GM23248 (cell line): ENCODE results near the gene CDH11.

Source experiments
- EZH2 ChIP-seq: fragments of 200-600 bp; sonication (generic); IDR thresholded peaks from 2 replicates; pipeline ENCODE4 v1.6.1; 2018; ENCODE audit warnings: antibody characterized with exemption, mild to moderate bottlenecking; ENCODE audit not compliant: insufficient read depth, poor library complexity, severe bottlenecking
- EZH2phosphoT487 ChIP-seq: fragments of 200-600 bp; sonication (generic); IDR thresholded peaks from 2 replicates; pipeline ENCODE4 v1.6.1; 2018; ENCODE audit warnings: antibody characterized with exemption, moderate library complexity, mild to moderate bottlenecking, low read depth; ENCODE audit not compliant: insufficient read depth

- TF ChIP-seq EZH2phosphoT487 = no peak
- TF ChIP-seq EZH2 = no peak
Measured at GRCh38 chr16:65034915-65035314, 86.9 kb downstream of the CDH11 start.
